GM21515 (cell line): ENCODE data around the gene ADGRG7.
"Not testable (repeated sequence)": the region's sequence is repeated elsewhere in the genome, so short reads cannot be mapped to it uniquely, and the experiment has no call there.

ENCODE experiments used
- ATAC-seq: cut with Tn5 transposase; IDR thresholded peaks from one replicate; pipeline ENCODE4 v1.9.1; 2021; ENCODE audit not compliant: unreplicated experiment

Gene ADGRG7

GRCh38 chr3:100641471-100642032 is 32.2 kb downstream of the ADGRG7 start:
- peak; percentile 61 for ATAC-seq

GRCh38 chr3:100645913-100646312 is 36.5 kb downstream of the ADGRG7 start:
- ATAC-seq, result no peak

DNA sequence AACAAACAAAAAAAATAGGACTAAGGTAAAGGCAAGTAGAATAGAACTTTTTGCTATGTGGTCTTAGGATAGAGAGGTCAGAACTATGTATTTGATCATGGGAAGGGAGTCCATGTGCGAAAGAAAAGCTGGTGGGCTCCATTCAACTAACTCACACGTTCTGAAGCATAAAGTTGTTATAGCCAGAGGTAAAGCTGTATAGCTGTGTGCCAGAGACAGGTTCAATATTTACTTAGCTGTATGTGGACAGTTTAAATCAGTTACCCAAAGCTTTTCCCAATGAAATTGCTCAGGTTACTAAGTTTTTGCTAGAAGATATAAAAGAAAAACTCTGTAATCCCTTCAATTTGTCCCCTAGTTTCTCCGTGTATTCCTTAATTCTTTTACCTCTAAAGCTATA is 37.8 kb downstream of the ADGRG7 start:
- no peak for ATAC-seq

- ATAC-seq, result no peak
These were observed 38.3 kb downstream of the ADGRG7 start for GRCh38 chr3:100647657-100648056.

DNA sequence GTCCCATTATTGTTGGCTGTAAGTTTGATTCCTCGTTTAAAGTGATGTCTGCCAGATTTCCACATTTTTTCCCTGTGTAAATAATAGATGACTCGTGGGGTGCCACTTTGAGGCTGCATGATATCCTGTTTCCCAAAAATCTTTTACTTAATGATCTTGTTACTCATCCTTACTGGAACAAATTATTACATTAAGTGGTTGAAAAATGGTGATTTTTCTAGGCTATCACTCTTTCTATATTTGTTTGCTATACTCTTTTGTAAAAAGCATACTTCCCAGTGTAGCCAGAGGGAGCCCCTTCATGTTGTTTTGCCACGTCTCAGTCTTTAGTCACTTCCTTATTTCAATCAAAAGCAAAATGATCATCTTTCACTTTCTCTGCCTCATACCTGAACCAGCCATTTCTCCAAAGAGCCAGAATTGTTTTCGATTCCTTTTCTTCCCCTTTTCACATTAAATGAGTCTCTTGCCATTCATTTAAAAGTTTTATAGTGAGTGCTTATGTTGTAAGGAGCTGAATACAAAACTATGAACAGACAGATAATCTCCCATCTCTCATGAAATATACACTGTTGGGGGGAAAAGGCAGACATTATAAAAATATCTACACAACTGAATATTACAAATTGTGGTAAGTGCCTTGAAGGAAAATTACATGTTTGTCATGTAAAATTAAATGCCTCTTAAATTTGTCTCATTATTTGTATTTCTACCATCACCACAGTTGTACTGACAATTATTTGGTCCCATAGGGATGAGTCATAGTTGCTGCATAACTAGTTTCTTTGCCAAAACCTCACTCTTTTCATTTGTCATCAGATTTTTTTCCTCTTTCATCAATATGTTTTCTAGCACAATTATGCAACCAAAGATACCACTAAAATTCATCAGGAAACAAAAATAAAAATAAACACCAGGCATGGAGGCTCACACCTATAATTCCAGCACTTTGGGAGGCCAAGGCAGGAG is 41.5 kb downstream of the ADGRG7 start:
- peak; percentile 99 for ATAC-seq

- no peak for ATAC-seq
These were observed 44.3 kb downstream of the ADGRG7 start for GRCh38 chr3:100653604-100654294.

GRCh38 chr3:100656945-100657344 is 47.5 kb downstream of the ADGRG7 start:
- no peak for ATAC-seq

DNA sequence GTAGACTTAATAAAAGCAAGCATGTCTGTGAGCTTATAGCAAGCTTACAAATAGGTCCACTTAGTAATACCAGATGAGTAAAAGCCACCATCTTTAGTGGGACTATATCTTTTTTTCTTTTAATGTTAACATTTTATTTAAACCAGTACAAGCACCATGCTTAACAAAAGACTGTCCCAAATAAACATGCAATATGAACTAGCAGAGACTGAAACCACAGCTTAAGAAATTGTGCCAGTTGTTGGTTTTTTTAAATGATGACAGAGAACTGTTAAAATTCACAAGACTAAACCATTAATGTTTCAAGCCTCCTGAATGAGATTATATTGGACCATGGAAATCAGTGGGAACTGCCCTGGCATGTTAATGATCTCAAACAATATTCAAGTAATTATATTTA is 51.9 kb downstream of the ADGRG7 start:
- not testable (repeated sequence) for ATAC-seq

- no peak for ATAC-seq
These were observed 52.9 kb downstream of the ADGRG7 start for GRCh38 chr3:100662113-100662823.

DNA sequence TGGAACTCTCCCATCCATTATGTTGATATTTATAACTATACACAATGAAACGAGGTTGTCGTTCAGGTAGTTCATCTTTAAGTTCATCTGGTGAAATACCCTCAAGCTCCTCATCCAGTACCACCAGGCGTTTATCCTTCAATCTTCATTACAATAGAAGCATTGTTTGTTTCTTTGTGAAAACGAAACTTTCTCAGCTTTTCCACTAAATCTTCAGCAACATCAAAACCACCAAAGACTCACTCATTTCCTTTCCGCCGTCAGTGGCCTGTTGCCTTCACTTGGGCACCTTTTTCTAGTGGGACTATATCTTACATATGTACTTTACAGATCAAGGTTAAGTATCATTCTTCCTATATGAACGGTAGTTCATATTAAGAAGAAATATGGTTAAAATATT is 55.8 kb downstream of the ADGRG7 start:
- ATAC-seq, result no peak

- ATAC-seq, result not testable (repeated sequence)
These were observed 57.3 kb downstream of the ADGRG7 start for GRCh38 chr3:100666699-100667098.

DNA sequence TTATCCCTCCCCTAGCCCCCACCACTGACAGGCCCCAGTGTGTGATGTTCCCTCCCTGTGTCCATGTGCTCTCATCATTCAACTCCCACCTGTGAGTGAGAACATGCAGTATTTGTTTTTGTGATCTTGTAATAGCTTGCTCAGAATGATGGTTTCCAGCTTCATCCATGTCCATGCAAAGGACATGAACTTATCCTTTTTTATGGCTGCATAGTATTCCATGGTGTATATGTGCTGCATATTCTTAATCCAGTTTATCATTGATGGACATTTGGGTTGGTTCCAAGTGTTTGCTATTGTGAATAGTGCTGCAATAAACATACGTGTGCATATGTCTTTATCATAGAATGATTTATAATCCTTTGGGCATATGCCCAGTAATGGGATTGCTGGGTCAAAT is 57.9 kb downstream of the ADGRG7 start:
- ATAC-seq, result not testable (repeated sequence)

DNA sequence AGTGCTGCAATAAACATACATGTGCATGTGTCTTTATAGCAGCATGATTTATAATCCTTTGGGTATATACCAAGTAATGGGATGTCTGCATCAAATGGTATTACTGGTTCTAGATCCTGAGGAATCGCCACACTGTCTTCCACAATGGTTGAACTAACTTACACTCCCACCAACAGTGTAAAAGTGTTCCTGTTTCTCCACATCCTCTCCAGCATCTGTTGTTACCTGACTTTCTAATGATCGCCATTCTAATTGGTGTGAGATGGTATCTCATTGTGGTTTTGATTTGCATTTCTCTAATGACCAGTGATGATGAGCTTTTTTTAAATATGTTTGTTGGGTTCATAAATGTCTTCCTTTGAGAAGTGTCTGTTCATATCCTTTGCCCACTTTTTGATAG is 61.6 kb downstream of the ADGRG7 start:
- not testable (repeated sequence) for ATAC-seq

GRCh38 chr3:100681496-100681895 is 72.1 kb downstream of the ADGRG7 start:
- ATAC-seq, result no peak

DNA sequence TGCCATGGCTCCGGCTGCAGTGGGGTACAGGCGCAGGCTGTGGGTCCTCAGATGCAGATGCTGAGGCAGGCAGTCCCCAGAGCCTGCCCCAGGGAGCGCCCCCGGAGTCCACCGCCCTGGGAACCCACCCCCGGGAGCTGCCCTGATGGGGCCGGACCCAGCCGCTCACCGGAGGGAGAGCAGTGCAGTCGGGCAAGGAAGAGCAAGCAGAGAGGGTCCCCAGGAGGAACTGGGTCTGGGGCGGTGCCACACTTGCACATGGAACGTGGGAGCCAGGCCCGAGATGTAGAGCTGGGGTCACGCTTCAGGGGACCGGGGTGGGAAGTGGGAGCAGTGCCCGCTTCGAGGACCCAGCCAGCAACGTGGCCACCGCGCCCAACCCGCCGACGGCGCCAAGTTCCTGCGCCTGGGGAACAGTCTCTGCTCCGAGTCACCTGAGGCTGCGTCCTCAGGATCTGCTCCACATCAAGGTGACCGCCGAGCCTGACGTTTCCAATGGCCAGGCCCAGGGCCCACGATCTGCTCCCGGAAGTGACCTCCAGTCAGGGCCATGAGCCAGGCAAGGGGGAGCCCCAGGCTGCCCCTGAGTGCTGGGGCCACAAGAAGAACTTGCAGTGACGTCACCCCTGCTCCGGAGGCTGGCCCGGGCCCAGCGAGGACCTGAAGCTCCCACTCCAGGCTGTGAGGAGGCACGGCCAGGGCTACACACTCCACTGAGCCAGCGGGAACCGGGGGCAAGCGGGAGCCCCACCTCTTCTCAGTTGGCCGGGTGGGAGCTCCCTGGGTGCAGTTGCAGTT is 72.9 kb downstream of the ADGRG7 start:
- ATAC-seq, result no peak

DNA sequence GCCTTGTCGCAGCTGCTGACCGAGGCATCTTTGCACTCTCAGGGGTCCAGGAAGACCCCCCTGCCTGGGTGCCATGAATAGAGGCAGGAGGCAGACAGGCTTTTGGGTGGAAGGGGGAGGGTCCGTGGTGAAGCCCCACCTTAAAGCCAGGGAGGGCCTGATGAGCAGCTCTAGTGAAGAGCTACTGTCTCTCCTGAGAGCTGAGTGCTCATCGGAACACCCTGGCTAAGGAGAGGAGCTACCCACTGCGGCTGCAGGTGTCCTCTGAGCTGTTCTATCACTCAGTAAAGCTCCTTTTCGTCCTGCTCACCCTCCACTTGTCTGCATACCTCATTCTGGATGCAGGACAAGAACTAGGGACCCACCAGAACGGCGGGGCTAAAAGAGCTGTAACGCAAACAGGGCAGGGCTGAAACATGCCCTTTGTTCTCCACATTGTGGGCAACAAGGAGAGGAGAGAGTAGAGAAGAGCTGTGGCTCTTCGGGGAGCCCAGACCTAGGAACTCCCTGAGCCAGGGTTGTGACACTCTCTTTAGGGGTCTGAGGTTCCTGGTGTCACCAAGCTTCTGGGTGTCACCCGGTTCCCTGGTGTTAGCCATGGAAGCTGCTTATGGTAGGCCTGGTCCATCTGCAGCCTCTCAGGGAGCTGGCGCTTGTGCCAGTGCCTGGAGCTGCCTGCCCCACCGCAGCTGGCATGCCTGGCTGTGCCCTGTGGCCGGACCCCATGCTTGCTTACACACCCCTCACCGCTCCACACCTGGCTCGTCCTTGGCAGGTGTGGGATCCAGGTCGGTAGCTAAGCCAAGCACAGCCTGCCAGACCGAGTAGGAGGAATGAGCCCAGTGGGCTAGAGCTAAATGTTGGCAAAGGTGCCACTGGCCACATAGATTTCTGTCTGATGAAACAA is 73.7 kb downstream of the ADGRG7 start:
- ATAC-seq, result no peak

GRCh38 chr3:100693225-100693624 is 83.8 kb downstream of the ADGRG7 start:
- no peak for ATAC-seq

- ATAC-seq, result no peak
These were observed 86.3 kb downstream of the ADGRG7 start for GRCh38 chr3:100695696-100696095.

DNA sequence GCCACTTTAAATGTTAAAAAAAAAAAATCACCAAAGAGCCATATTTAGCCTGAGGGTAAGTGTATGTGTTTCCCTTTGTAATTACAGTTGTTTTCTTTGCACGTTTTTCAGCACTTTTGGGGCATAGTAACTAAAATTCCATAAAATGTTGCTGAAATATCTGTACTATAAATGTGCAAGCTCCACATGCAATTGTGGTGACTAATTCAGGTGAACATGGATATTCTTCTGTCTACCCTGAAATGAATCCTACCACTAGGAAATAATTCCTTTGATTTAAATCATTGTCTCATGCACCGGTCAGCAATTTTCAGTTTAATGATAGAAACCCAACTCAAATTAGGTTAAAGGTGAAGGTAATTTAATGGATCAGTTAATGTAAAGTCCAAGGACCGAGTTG is 86.8 kb downstream of the ADGRG7 start:
- ATAC-seq, result no peak
